IPS DF 6.9 (cell line): Measurements from ENCODE around the gene VPS36.
A peak's percentile ranks its signal among the peaks of the same experiment; 100 is the strongest.

Experiments
- DNase-seq: peaks from one replicate; pipeline ENCODE4 v3.0.0-alpha.2; 2013; ENCODE audit warnings: low read depth, low spot score
- H3K27ac ChIP-seq: one replicate; pipeline ENCODE4 v1.5.1; 2013; ENCODE audit warnings: low read length, control low read depth
- H3K27me3 ChIP-seq: 2 replicates; pipeline ENCODE4 v1.6.1; 2013; ENCODE audit warnings: mild to moderate bottlenecking, low read length; ENCODE audit not compliant: control insufficient read depth, insufficient read depth
- H3K36me3 ChIP-seq: 2 replicates; pipeline ENCODE4 v1.6.1; 2013; ENCODE audit warnings: low read length; ENCODE audit not compliant: control insufficient read depth, insufficient read depth
- H3K4me1 ChIP-seq: 2 replicates; pipeline ENCODE4 v1.6.1; 2013; ENCODE audit warnings: low read length; ENCODE audit not compliant: control insufficient read depth, insufficient read depth
- H3K4me3 ChIP-seq: 2 replicates; pipeline ENCODE4 v1.5.1; 2013; ENCODE audit warnings: mild to moderate bottlenecking, low read length
- H3K9me3 ChIP-seq: 2 replicates; pipeline ENCODE4 v1.6.1; 2013; ENCODE audit warnings: low read length, inconsistent platforms; ENCODE audit not compliant: control insufficient read depth, insufficient read depth
- WGBS: extraction: QIAGEN DNeasy Blood & Tissue Kit; methylation state at CpG from one replicate; pipeline ENCODE4 v1.1.7; 2013; ENCODE audit warnings: mixed read lengths, missing lambda C conversion rate; ENCODE audit not compliant: insufficient read length, insufficient coverage; 5-methylcytosine and 5-hydroxymethylcytosine counted together

The VPS36 gene

DNA sequence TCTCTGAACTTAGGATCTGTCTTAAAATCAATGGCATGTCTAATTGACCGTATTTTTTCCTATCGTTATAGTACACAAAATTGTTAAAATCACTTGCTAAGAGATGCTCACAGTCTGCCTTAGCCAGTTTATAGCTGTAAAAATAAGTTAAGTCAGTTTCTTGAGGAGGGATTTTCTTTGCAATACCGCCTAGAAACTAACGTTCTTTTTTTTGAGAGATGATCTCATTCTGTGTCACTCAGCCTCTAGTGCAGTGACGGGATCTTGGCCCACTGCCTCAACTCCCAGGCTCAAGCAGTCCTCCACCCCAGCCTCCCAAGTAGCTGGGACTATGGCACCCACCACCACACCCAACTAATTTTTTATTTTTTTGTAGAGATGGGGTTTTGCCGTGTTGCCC is 9.2 kb upstream of the VPS36 start:
- WGBS: no CpG with 5 or more reads among the region's 6 CpGs
- peaks cover 15% of the 10 kb centered on the region; the same call in 1 of the 2 replicates for H3K36me3 ChIP-seq
- no peaks in the 10 kb centered on the region for H3K4me1 ChIP-seq
- no peaks in the 10 kb centered on the region for H3K9me3 ChIP-seq
- H3K27me3 ChIP-seq: no peaks in the 10 kb centered on the region
- H3K27ac ChIP-seq: no peak overlapping the region
- DNase-seq: no peak
- no peak overlapping the region for H3K4me3 ChIP-seq

DNA sequence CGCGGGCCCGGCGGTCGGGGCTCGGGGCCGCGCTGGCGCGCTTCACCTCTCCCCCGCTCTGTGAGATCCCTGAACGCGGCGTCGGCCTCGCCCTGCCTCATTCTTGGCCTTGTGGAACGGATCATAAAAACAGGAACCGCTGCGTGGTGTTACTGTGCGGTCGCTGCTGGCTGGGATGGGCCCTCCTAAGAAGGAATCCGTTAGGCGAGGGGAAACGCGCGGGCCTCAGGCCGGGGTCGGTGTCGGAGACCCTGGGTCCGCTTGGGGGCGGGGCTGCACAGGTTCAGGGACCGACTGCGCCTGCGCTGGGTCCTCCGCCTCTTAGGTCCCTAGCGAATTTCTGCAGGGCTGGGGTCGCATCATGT is 5.2 kb upstream of the VPS36 start:
- H3K27me3 ChIP-seq: no peaks in the 10 kb centered on the region
- peak overlapping the region; percentile 97 for H3K4me3 ChIP-seq
- no peak overlapping the region for H3K27ac ChIP-seq
- no peaks in the 10 kb centered on the region for H3K4me1 ChIP-seq
- peaks cover 3% of the 10 kb centered on the region; the same call in 1 of the 2 replicates for H3K36me3 ChIP-seq
- H3K9me3 ChIP-seq: no peaks in the 10 kb centered on the region
- no CpG with 5 or more reads among the region's 37 CpGs for WGBS
- peak; percentile 27 for DNase-seq

- H3K27me3 ChIP-seq: no peaks in the 10 kb centered on the region
- no peak within 1 kb of the TSS for H3K27ac ChIP-seq
- peaks cover 3% of the 10 kb centered on the region; the same call in 1 of the 2 replicates for H3K36me3 ChIP-seq
- H3K4me1 ChIP-seq: no peaks in the 10 kb centered on the region
- no CpG with 5 or more reads among the region's 56 CpGs for WGBS
- DNase-seq: peak; percentile 90
- H3K4me3 ChIP-seq: peak within 1 kb of the TSS; percentile 97
- no peaks in the 10 kb centered on the region for H3K9me3 ChIP-seq
Measured at GRCh38 chr13:52454820-52455676, 4.6 kb upstream of the VPS36 start, which contains the start of gene CKAP2. Gene CKAP2 (plus strand): TSS chr13:52455478. CDS start chr13:52455557, 79 bp downstream.

GRCh38 chr13:52454459-52454819 is 4.0 kb upstream of the VPS36 start:
- no CpG with 5 or more reads among the region's 8 CpGs for WGBS
- Histone ChIP-seq H3K4me3 (no peak overlapping the region; the same call in 1 of the 2 replicates), H3K4me1 (no peaks in the 10 kb centered on the region), H3K9me3 (no peaks in the 10 kb centered on the region), H3K36me3 (no peaks in the 10 kb centered on the region; the same call in 1 of the 2 replicates), H3K27me3 (no peaks in the 10 kb centered on the region), H3K27ac (no peak overlapping the region)
- DNase-seq: no peak

DNA sequence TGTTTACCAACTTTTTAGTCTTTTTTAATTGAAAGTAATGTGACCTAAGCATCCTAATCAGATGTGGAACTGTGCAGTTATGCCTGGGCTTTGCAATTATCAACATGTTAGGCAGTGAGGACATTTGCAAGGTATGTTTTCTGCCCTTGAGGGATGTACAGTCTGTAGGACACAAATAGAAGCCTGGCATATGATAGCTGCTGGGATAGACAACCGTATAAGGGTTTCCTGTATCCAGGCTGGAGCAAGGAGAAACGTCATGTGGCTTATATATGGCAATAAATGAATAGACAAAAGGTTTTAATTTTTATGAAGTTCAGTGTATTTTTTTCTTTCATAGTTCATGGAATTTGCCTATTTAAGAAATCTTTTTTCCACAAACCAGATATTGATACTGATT is 2.0 kb upstream of the VPS36 start:
- DNase-seq: no peak
- Histone ChIP-seq H3K4me1 (no peaks in the 10 kb centered on the region), H3K36me3 (no peaks in the 10 kb centered on the region), H3K4me3 (no peak overlapping the region), H3K27me3 (no peaks in the 10 kb centered on the region), H3K9me3 (no peaks in the 10 kb centered on the region), H3K27ac (no peak overlapping the region)
- WGBS: no CpG with 5 or more reads among the region's 2 CpGs

DNA sequence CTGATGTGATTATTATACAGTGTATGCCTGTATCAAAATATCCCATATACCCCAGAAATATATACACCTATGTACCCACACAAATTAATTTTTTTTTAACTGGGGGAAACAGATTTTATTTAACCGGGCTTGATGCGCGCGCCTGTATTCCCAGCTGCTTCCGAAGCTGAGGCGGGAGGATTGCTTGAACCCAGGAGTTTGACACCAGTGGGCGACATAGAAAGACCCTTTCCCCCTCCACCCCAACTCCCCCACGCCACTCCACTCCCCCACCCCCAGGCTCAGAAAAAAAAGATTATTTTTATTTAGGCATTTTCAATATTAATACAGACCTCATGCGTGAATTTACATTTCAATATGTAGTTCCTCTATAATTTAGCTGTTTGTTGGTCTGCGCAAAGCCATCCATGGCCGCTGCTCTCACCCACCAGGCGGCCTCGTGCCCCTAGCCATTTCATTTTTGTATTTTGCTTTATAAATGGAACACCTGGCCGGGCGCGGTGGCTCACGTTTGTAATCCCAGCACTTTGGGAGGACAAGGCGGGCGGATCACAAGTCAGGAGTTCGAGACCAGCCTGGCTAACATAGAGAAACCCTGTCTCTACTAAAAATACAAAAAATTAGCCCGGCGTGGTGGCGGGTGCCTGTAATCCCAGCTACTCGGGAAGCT is 836 bp upstream of the VPS36 start:
- Histone ChIP-seq H3K4me1 (no peaks in the 10 kb centered on the region), H3K36me3 (no peaks in the 10 kb centered on the region), H3K27me3 (no peaks in the 10 kb centered on the region), H3K9me3 (no peaks in the 10 kb centered on the region), H3K27ac (no peak overlapping the region), H3K4me3 (no peak overlapping the region)
- DNase-seq: no peak
- WGBS: no CpG with 5 or more reads among the region's 24 CpGs

- DNase-seq: no peak
- no peak overlapping the region for H3K27ac ChIP-seq
- H3K4me1 ChIP-seq: no peaks in the 10 kb centered on the region
- H3K36me3 ChIP-seq: no peaks in the 10 kb centered on the region
- H3K9me3 ChIP-seq: no peaks in the 10 kb centered on the region
- H3K27me3 ChIP-seq: no peaks in the 10 kb centered on the region
- no CpG with 5 or more reads among the region's 8 CpGs for WGBS
- no peak overlapping the region for H3K4me3 ChIP-seq
Measured at GRCh38 chr13:52450793-52451116, 321 bp upstream of the VPS36 start.

DNA sequence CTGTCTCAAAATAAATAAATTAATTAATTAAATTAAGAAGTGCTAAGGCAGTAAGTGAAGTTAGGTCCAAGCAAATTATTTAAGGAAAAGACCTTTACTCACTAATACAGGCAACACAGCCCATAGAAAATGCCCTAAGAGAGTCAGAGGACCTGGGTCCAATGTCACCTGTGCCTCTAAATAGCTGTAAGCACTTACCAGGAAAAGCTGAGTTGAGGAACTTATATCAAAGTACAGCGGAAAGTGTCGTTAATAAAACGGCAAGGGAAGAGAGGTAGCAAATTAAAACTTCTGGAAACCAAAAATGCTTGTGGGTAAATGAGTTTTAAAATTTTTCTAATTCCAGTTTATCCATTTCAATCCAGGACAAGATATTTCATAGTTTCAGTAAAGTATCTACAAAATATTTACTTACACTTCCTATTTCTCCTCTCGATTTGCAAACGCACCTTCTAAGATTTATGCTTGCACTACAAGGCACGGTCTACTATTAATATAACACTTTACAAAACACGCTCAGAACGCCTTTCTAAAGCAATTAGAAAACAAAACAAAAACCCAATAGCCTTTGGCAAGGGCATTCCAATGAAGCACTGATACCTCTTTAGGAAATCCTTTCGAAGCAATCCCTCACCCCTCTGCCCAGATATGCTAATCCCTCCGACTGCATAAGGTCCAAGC is 963 bp downstream of the VPS36 start:
- no peak overlapping the region for H3K27ac ChIP-seq
- DNase-seq: no peak
- no peaks in the 10 kb centered on the region for H3K27me3 ChIP-seq
- peak overlapping the region; percentile 63; the same call in 1 of the 2 replicates for H3K4me3 ChIP-seq
- no CpG with 5 or more reads among the region's 10 CpGs for WGBS
- H3K4me1 ChIP-seq: no peaks in the 10 kb centered on the region
- no peaks in the 10 kb centered on the region for H3K9me3 ChIP-seq
- no peaks in the 10 kb centered on the region for H3K36me3 ChIP-seq

DNA sequence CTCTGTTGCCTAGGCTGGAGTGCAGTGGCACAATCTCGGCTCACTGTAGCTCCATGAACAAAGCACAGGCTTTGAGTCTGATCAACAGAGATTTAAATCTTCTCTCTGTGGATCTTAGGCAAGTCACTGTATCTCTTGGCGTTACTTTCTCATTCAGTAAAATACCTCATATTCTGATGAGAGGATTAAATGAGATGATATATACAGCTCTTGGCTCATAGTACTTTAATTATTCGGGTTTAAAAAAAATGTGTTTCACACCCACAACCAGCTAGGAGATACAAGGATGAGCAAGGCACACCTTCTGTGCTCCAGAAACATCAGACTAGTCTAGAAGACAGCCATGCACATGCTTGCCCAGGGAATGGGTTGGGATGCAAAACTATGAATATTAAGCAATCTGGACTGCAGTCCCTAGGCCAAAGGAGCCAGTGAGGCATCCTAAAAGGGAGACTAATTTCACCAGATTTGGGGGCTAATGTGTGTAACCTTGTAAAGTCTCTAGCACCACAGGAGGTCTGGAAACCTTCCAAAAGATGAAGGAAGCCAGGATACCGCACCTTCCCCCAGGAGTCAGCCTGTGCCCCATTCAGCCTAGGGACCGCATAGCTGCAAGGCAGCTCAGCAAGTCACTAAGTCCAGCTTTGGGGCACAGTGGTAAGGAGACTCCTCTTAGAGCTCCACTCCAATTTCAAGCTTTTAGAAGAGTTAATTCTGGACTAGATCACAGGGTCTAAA is 2.5 kb downstream of the VPS36 start:
- WGBS: no CpG with 5 or more reads among the region's 5 CpGs
- Histone ChIP-seq H3K4me1 (no peaks in the 10 kb centered on the region), H3K36me3 (no peaks in the 10 kb centered on the region), H3K27me3 (no peaks in the 10 kb centered on the region), H3K4me3 (no peak overlapping the region), H3K9me3 (no peaks in the 10 kb centered on the region), H3K27ac (no peak overlapping the region)
- DNase-seq: no peak

DNA sequence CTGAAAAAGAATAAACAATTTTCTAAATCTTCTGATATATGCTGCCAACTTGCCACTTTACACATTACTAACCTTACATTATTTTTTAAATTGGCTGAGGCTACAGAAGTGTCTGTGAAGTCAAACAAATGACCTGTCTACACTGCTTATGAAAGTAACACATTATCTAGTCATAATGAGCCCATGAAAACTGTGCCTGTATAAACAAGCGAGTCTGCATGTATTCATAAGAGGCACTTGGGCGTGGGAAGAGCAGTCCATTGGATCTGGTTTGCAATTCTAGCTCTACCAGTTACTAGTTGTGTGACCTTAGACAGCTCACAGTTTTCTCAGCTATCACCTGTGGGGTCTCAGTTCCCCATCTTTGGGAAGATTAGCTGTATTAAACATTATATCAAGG is 3.1 kb downstream of the VPS36 start:
- no peak for DNase-seq
- no CpG with 5 or more reads among the region's 2 CpGs for WGBS
- Histone ChIP-seq H3K27me3 (no peaks in the 10 kb centered on the region), H3K4me1 (no peaks in the 10 kb centered on the region), H3K27ac (no peak overlapping the region), H3K4me3 (no peak overlapping the region), H3K9me3 (no peaks in the 10 kb centered on the region), H3K36me3 (no peaks in the 10 kb centered on the region)
